T-helper 2 cell treated with Interferon-gamma antibody and Interleukin-4, amounts not matched to agents 100 ng/mL and 5 ng/mL, for 36 hours (primary cell): ENCODE data around the gene ITGB1BP1. TPM values are rescaled to one million over a fixed set of nuclear protein-coding genes. Genes with fewer than 3 reads are reported as not detected.

ENCODE experiments used
- intact Hi-C: fragments of 100-400 bp; cut with micrococcal nuclease; formaldehyde crosslinking; loops from one replicate; pipeline ENCODE4 v1.15.1; 2023
- total RNA-seq: library from RNA; stranded (reverse); gene quantifications from 2 replicates; pipeline ENCODE4 v1.2.3, GENCODE V29; 2022

ITGB1BP1 gene
- total RNA-seq, 1 donor from 2014 or later, result 129 TPM

DNA sequence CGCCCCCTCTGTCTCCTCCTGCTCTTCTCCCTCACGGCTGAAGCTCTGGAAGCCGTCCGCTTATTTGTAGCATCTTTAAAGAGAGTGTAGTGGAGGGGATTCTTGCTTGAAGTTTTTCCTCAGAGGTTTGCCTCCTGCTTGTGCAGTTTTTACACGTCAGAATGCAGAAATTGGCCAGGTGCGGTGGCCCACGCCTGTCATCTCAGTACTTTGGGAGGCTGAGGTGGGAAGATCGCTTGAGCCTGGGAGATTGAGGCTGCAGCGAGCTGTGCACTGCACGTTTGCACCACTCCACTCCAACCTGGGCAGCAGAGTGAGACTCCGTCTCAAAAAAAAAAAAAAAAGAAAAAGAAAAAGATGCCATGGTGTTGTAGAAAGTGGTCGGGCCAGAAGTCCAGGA lies 69.0 kb downstream of the ITGB1BP1 start:
- intact Hi-C loops, result no loop called here

Other genes with a start within 250 kb of the ITGB1BP1 start
- gene ASAP2, start 216.7 kb downstream of the ITGB1BP1 start, total RNA-seq, result 0.23 and 0.48 TPM in 2 replicates
- 54.7 and 56.2 TPM in 2 replicates for gene CPSF3, start 126 bp upstream of the ITGB1BP1 start, total RNA-seq
- 64.7 and 66.0 TPM in 2 replicates for gene IAH1, start 51.0 kb upstream of the ITGB1BP1 start, total RNA-seq
- gene ADAM17, start 132.3 kb upstream of the ITGB1BP1 start, total RNA-seq, result 23.2 and 26.4 TPM in 2 replicates
- gene YWHAQ, start 207.5 kb upstream of the ITGB1BP1 start, total RNA-seq, result 277 and 286 TPM in 2 replicates